Ovary (tissue), 3 donors: ENCODE data around the gene WDR49.

Experiments used
- EP300 ChIP-seq: sonication (generic); formaldehyde crosslinking; IDR thresholded peaks from one replicate; pipeline ENCODE4 v1.6.1; 2017; ENCODE audit warnings: antibody characterized with exemption
- POLR2A ChIP-seq: fragments of 450-650 bp; IDR thresholded peaks from one replicate; pipeline ENCODE4 v1.6.1; 2017; ENCODE audit warnings: antibody characterized with exemption, mild to moderate bottlenecking, moderate library complexity
- TF ChIP-seq, protein P1 (sequence below), 3 donors: fragments of 450-650 bp in 2 of 3; fragments of 200-600 bp in 1 of 3; IDR thresholded peaks; one replicate each; pipeline versions ENCODE4 v1.5.1 to v1.8.0; 2016 to 2022; ENCODE audit warnings: antibody characterized with exemption in 3 of 3, mild to moderate bottlenecking in 1 of 3
- donor health status: DM: no; HTN: no; CAD: no.

DNA sequence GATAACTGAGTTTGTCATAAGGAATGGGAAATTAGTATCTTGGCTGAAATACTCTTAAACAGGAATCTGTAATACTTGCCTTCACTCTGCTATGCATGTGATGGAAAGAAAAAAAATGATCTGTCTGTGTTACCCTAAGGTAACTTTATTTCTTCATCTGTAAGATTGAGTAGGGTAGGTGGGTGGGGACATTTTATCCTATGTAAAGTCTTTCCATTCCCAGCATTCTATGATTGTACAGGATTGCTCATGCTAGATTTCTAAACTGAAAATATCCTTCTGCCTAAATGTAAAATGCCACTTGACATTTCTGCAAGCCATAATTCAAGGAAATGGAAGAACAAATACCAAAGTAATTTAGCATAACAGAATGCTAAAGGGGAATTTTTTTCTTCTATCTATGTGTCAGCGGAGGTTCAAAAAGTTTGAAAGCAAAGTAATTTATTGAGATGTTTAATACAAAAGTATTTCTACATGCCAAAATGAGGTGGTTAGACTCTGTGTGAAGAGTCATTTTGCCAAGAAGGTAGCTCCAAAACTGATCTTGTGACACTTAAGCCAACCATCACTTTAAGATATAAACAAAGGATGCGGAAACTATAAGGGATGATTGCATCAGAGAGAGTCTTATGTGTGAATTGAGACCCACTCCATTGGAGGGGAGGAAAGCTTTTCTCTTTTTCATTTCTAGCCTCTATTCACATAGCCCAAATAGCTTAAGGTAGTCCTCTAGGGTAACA lies 133.3 kb downstream of the WDR49 start:
- TF ChIP-seq POLR2A (no peak), EP300 (no peak)
- TF ChIP-seq, protein P1, sequence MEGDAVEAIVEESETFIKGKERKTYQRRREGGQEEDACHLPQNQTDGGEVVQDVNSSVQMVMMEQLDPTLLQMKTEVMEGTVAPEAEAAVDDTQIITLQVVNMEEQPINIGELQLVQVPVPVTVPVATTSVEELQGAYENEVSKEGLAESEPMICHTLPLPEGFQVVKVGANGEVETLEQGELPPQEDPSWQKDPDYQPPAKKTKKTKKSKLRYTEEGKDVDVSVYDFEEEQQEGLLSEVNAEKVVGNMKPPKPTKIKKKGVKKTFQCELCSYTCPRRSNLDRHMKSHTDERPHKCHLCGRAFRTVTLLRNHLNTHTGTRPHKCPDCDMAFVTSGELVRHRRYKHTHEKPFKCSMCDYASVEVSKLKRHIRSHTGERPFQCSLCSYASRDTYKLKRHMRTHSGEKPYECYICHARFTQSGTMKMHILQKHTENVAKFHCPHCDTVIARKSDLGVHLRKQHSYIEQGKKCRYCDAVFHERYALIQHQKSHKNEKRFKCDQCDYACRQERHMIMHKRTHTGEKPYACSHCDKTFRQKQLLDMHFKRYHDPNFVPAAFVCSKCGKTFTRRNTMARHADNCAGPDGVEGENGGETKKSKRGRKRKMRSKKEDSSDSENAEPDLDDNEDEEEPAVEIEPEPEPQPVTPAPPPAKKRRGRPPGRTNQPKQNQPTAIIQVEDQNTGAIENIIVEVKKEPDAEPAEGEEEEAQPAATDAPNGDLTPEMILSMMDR (IDR thresholded peaks at IDR 0.05) = no peak
